HepG2 (cell line): Measurements from ENCODE around the gene PGAP3. TPM values are rescaled to one million over a fixed set of nuclear protein-coding genes. Genes with fewer than 3 reads are reported as not detected.

Source experiments
- ATAC-seq: fragments of 200-7000 bp; cut with Tn5 transposase; 3 replicates; pipeline ENCODE4 v1.9.1; 2020; ENCODE audit warnings: mild to moderate bottlenecking, moderate library complexity
- BruUV-seq: library from RNA; stranded (reverse); fragments of 400-500 nt; replicated peaks from 2 replicates; lab custom pipeline; 2021; lab: Mats Ljungman, UMichigan
- CTCF ChIA-PET: fragments of 300-600 bp; formaldehyde crosslinking; extraction: SDS; loops from one replicate; lab custom pipeline; 2021; ENCODE audit warnings: low total read pairs, inconsistent platforms, low intra/inter-chr PET ratio; lab: Yijun Ruan, JAX
- POLR2A ChIA-PET: fragments of 350-600 bp; sonication (Branson Sonifier 250); formaldehyde crosslinking; loops from one replicate; lab custom pipeline; 2020; ENCODE audit warnings: antibody characterized with exemption, inconsistent platforms; lab: Yijun Ruan, JAX
- DNase-seq: peaks from one replicate; pipeline ENCODE4 v3.0.0-alpha.2; 2015; ENCODE audit warnings: low spot score
- FAIRE-seq: peaks from 3 replicates; lab custom pipeline; 2011; peaks lifted over from hg19 to GRCh38; lab: Jason Lieb, UNC
- H2AFZ ChIP-seq: one replicate; pipeline ENCODE4 v1.6.1; 2011; ENCODE audit warnings: low read length, inconsistent platforms
- H3K27ac ChIP-seq: fragments of 300-600 bp; 3 replicates; pipeline ENCODE4 v1.8.0; 2011; ENCODE audit warnings: mixed run types, mild to moderate bottlenecking, mixed read lengths, low read length, inconsistent platforms; ENCODE audit not compliant: insufficient read depth; ENCODE audit errors: extremely low read length
- H3K27me3 ChIP-seq, 2 experiments: fragments of 200-600 bp in 1 of 2; 2 replicates in 1 of 2; 3 replicates in 1 of 2; pipeline versions ENCODE4 v1.6.0 to v1.8.0; 2011; ENCODE audit warnings: low read length in 2 of 2, mild to moderate bottlenecking in 2 of 2, moderate library complexity in 2 of 2, inconsistent platforms in 1 of 2; ENCODE audit not compliant: insufficient read depth in 2 of 2, control insufficient read depth in 1 of 2
- H3K36me3 ChIP-seq, 2 experiments: fragments of 200-600 bp in 1 of 2; replicated peaks in 1 of 2; 2 replicates in 1 of 2; 3 replicates in 1 of 2; pipeline versions ENCODE4 v1.5.1 to v1.8.0; 2011; ENCODE audit warnings: low read length in 2 of 2, inconsistent platforms in 1 of 2; ENCODE audit not compliant: insufficient read depth in 2 of 2, control insufficient read depth in 1 of 2
- H3K4me1 ChIP-seq: 2 replicates; pipeline ENCODE4 v1.5.1; 2012; ENCODE audit warnings: low read length, inconsistent platforms; ENCODE audit not compliant: insufficient read depth
- H3K4me2 ChIP-seq: 2 replicates; pipeline ENCODE4 v1.6.0; 2011; ENCODE audit warnings: low read depth, low read length, inconsistent platforms
- H3K4me3 ChIP-seq, 3 experiments: fragments of 200-600 bp in 1 of 3; sonication (generic), shearing (Covaris generic) in 1 of 3; replicated peaks in 1 of 3; 2 replicates each; pipeline ENCODE4 v1.5.1; 2011 to 2016; ENCODE audit warnings: low read length in 3 of 3, inconsistent platforms in 2 of 3, low read depth in 2 of 3, mild to moderate bottlenecking in 2 of 3, control low read depth in 1 of 3, mixed read lengths in 1 of 3; ENCODE audit not compliant: insufficient read depth in 1 of 3
- H3K79me2 ChIP-seq: one replicate; pipeline ENCODE4 v1.6.1; 2011; ENCODE audit warnings: low read length, inconsistent platforms; ENCODE audit not compliant: insufficient read depth
- H3K9ac ChIP-seq: 2 replicates; pipeline ENCODE4 v1.6.0; 2011; ENCODE audit warnings: mild to moderate bottlenecking, low read depth, low read length, inconsistent platforms; ENCODE audit not compliant: insufficient read depth
- H3K9me3 ChIP-seq: 2 replicates; pipeline ENCODE4 v1.5.1; 2012; ENCODE audit warnings: mild to moderate bottlenecking, low read length
- H4K20me1 ChIP-seq: 2 replicates; pipeline ENCODE4 v1.6.0; 2011; ENCODE audit warnings: inconsistent platforms, mild to moderate bottlenecking, low read length, moderate library complexity; ENCODE audit not compliant: insufficient read depth
- AGO2 ChIP-seq: fragments of 200-400 bp; formaldehyde crosslinking; optimal IDR thresholded peaks from 2 replicates; pipeline ENCODE3; 2017; ENCODE audit warnings: mild to moderate bottlenecking, low read depth, low read length, moderate library complexity
- DR1 ChIP-seq: sonication (generic); formaldehyde crosslinking; IDR thresholded peaks from 2 replicates; pipeline ENCODE4 v1.8.0; 2021; ENCODE audit warnings: mild to moderate bottlenecking, missing genetic modification reagents, inconsistent platforms
- ETV6 ChIP-seq: sonication (generic); formaldehyde crosslinking; conservative IDR thresholded peaks from 2 replicates; pipeline ENCODE4 v1.4.0; 2020; ENCODE audit warnings: missing genetic modification reagents
- HOXA7 ChIP-seq: sonication (generic); formaldehyde crosslinking; IDR thresholded peaks from 2 replicates; pipeline ENCODE4 v1.8.1; 2022; ENCODE audit warnings: mild to moderate bottlenecking, missing genetic modification reagents, moderate library complexity
- KLF12 ChIP-seq: sonication (generic); formaldehyde crosslinking; IDR thresholded peaks from 2 replicates; pipeline ENCODE4 v1.4.0; 2020; ENCODE audit warnings: missing genetic modification reagents, borderline replicate concordance
- MAZ ChIP-seq, 2 experiments: sonication (generic) in 1 of 2; formaldehyde crosslinking in 1 of 2; IDR thresholded peaks; 2 replicates each; pipeline versions ENCODE4 v1.5.0 to v1.6.1; 2012 to 2020; ENCODE audit warnings: low read depth in 2 of 2, mild to moderate bottlenecking in 2 of 2, borderline replicate concordance in 1 of 2, improper control_type of control experiment in 1 of 2, low read length in 1 of 2, missing genetic modification reagents in 1 of 2, moderate library complexity in 1 of 2
- MTF1 ChIP-seq: sonication (generic); formaldehyde crosslinking; IDR thresholded peaks from 2 replicates; pipeline ENCODE4 v1.5.0; 2020; ENCODE audit warnings: missing genetic modification reagents
- MXI1 ChIP-seq: IDR thresholded peaks from 3 replicates; pipeline ENCODE4 v1.6.1; 2012; ENCODE audit warnings: low read depth, low read length, inconsistent platforms, borderline replicate concordance
- NFYC ChIP-seq: IDR thresholded peaks from 2 replicates; pipeline ENCODE4 v1.6.1; 2016; ENCODE audit warnings: missing genetic modification reagents, missing compliant biosample characterization
- SALL1 ChIP-seq: sonication (generic); formaldehyde crosslinking; IDR thresholded peaks from 2 replicates; pipeline ENCODE4 v1.8.0; 2022; ENCODE audit warnings: mild to moderate bottlenecking, missing genetic modification reagents
- SP1 ChIP-seq, 2 experiments: fragments of 450-650 bp in 1 of 2; sonication (generic) in 1 of 2; formaldehyde crosslinking in 1 of 2; IDR thresholded peaks; 2 replicates each; pipeline versions ENCODE4 v1.4.0 to v1.6.1; 2016 to 2020; ENCODE audit warnings: missing genetic modification reagents in 1 of 2
- TAF15 ChIP-seq: fragments of 200-400 bp; formaldehyde crosslinking; IDR thresholded peaks from one replicate; pipeline ENCODE4 v1.6.1; 2018; ENCODE audit warnings: mild to moderate bottlenecking, low read depth, low read length; ENCODE audit not compliant: poor library complexity, severe bottlenecking
- ZBTB7B ChIP-seq: sonication (generic); formaldehyde crosslinking; IDR thresholded peaks from 2 replicates; pipeline ENCODE4 v1.4.0; 2020; ENCODE audit warnings: missing genetic modification reagents
- ZNF644 ChIP-seq: IDR thresholded peaks from 2 replicates; pipeline ENCODE4 v1.6.1; 2016; ENCODE audit warnings: low read depth
- ZNF761 ChIP-seq: sonication (generic); formaldehyde crosslinking; conservative IDR thresholded peaks from 2 replicates; pipeline ENCODE4 v1.4.0; 2020; ENCODE audit warnings: mild to moderate bottlenecking, missing genetic modification reagents
- ZNF850 ChIP-seq: sonication (generic); formaldehyde crosslinking; conservative IDR thresholded peaks from 2 replicates; pipeline ENCODE4 v1.9.0; 2021; ENCODE audit warnings: mild to moderate bottlenecking, missing genetic modification reagents
- ZNF879 ChIP-seq: sonication (generic); formaldehyde crosslinking; IDR thresholded peaks from 2 replicates; pipeline ENCODE4 v1.8.1; 2023; ENCODE audit warnings: missing genetic modification reagents
- ZSCAN21 ChIP-seq: sonication (generic); formaldehyde crosslinking; IDR thresholded peaks from 2 replicates; pipeline ENCODE4 v1.8.0; 2022; ENCODE audit warnings: mild to moderate bottlenecking, missing genetic modification reagents, moderate library complexity, borderline replicate concordance
- WGBS: methylation state at CpG from one replicate; pipeline ENCODE4 v1.1.6; 2017; ENCODE audit warnings: low lambda C conversion rate; 5-methylcytosine and 5-hydroxymethylcytosine counted together
- in situ Hi-C: cut with HindIII; loops from 2 replicates; pipeline ENCODE4 v1.10.0; 2017; ENCODE audit warnings: low pct_unique_long_range_greater_than_20kb; ENCODE audit not compliant: extremely low pct_ligation_motif_present
- intact Hi-C: fragments of 100-400 bp; cut with micrococcal nuclease; formaldehyde crosslinking; loops from one replicate; pipeline ENCODE4 v1.10.0; 2022; ENCODE audit not compliant: unreplicated experiment
- polyA plus RNA-seq, 8 experiments: library from polyadenylated mRNA; depleted of rRNA in 3 of 8; stranded (reverse) in 7 of 8; unstranded in 1 of 8; fragments of >200 nt; fragmentation: Illumina TruSeq in 4 of 8; extraction: Trizol in 4 of 8; gene quantifications; 2 replicates each; pipeline versions ENCODE4 v1.2.1 to v1.2.3, GENCODE V29; 2011 to 2016; ENCODE audit warnings: low read depth in 4 of 8, missing spikeins in 1 of 8, mixed read lengths in 1 of 8; ENCODE audit not compliant: insufficient read depth in 1 of 8
- total RNA-seq, 5 experiments: library from RNA; depleted of rRNA; stranded (reverse); fragments of >200 nt; fragmentation: Illumina TruSeq; extraction: Trizol; gene quantifications; 2 replicates each; pipeline ENCODE4 v1.2.3, GENCODE V29; 2016; ENCODE audit warnings: low read depth in 1 of 5
- TF ChIP-seq, protein P1 (sequence below): IDR thresholded peaks from 2 replicates; pipeline ENCODE4 v1.6.1; 2018; ENCODE audit warnings: missing genetic modification reagents, mild to moderate bottlenecking, missing compliant biosample characterization

The PGAP3 gene
- total and polyA plus RNA-seq, 2 of the 13 experiments (the other 11 are each of a cell fraction or from before 2014, with no cell fraction given): 11.9 to 14.6 TPM

DNA sequence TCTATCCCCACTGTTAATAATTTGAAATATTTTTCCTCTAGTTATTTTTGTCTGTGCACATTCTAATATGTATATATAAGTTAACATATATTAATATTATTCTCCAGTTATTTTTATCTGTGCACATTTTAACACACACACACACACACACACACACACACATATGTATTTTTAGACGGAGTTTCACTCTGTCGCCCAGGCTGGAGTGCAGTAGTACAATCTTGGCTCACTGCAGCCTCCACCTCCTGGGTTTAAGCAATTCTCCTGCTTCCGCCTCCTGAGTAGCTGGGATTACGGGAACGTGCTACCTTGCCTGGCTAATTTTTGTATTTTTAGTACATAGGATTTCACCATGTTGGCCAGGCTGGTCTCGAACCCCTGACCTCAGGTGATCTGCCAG lies 29.8 kb upstream of the PGAP3 start:
- 97% methylated on average over 6 of the region's 6 CpGs for WGBS

More for the DNA sequence above, 29.8 kb upstream of the PGAP3 start:
- no peak overlapping the region for H3K4me3 ChIP-seq
- H3K27me3 ChIP-seq: no peaks in the 10 kb centered on the region
- ChIA-PET CTCF (interaction anchor here (1.4 to 2.3 kb wide), 3 partner anchors 26 to 45 kb away, joined by 4 to 14 read pairs (median 11); no protein-coding TSS in a partner anchor), POLR2A (no interaction called here)
- no peak overlapping the region for H3K9ac ChIP-seq
- H4K20me1 ChIP-seq: no peaks in the 10 kb centered on the region
- ATAC-seq: no peak
- TF ChIP-seq NFYC (CRISPR knock-in tag) (no peak), SP1 (IDR thresholded peaks at IDR 0.05) (no peak), SP1 (CRISPR knock-in tag; IDR thresholded peaks at IDR 0.05) (no peak), AGO2 (no peak), KLF12 (CRISPR knock-in tag) (no peak), ZNF761 (CRISPR knock-in tag) (no peak), ZNF850 (no peak), MTF1 (CRISPR knock-in tag) (no peak), DR1 (CRISPR knock-in tag) (no peak), HOXA7 (no peak), MAZ (IDR thresholded peaks at IDR 0.05; ENCODE audit: borderline replicate concordance, low read depth, low read length) (no peak), MAZ (CRISPR knock-in tag; IDR thresholded peaks at IDR 0.05; ENCODE audit: low read depth) (no peak), ZBTB7B (CRISPR knock-in tag) (no peak), SALL1 (no peak), ZNF879 (CRISPR knock-in tag) (no peak), ZNF644 (no peak), ZSCAN21 (CRISPR knock-in tag) (no peak), ETV6 (CRISPR knock-in tag) (no peak), MXI1 (no peak), TAF15 (no peak)
- TF ChIP-seq, protein P1, sequence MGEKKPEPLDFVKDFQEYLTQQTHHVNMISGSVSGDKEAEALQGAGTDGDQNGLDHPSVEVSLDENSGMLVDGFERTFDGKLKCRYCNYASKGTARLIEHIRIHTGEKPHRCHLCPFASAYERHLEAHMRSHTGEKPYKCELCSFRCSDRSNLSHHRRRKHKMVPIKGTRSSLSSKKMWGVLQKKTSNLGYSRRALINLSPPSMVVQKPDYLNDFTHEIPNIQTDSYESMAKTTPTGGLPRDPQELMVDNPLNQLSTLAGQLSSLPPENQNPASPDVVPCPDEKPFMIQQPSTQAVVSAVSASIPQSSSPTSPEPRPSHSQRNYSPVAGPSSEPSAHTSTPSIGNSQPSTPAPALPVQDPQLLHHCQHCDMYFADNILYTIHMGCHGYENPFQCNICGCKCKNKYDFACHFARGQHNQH: no peak
- FAIRE-seq: no peak
- H3K9me3 ChIP-seq: no peaks in the 10 kb centered on the region
- no peaks in the 10 kb centered on the region for H3K79me2 ChIP-seq
- DNase-seq: no peak
- intact Hi-C loops (loop anchor here (1.0 to 2.0 kb wide), 2 partner anchors 23 to 45 kb away; no protein-coding TSS in a partner anchor), in situ Hi-C loops (no loop called here)
- BruUV-seq: no TSS peak
- H3K4me1 ChIP-seq: no peaks in the 10 kb centered on the region
- no peak overlapping the region for H3K4me2 ChIP-seq
- H3K27ac ChIP-seq: no peak overlapping the region
- H3K36me3 ChIP-seq: peaks cover 26 to 72% of the 10 kb centered on the region in 2 experiments
- no peak overlapping the region for H2AFZ ChIP-seq
